Skeletal muscle satellite cell (primary cell): ENCODE measurements around the gene DDT.
"Not testable (repeated sequence)": the region's sequence is repeated elsewhere in the genome, so short reads cannot be mapped to it uniquely, and the experiment has no call there.

ENCODE experiments used
- H3K27me3 ChIP-seq: 2 replicates; pipeline ENCODE4 v1.7.0; 2013; ENCODE audit warnings: low read length; ENCODE audit not compliant: control insufficient read depth, insufficient read depth
- H3K36me3 ChIP-seq: 2 replicates; pipeline ENCODE4 v1.7.0; 2013; ENCODE audit warnings: mild to moderate bottlenecking, control low read depth, low read length; ENCODE audit not compliant: insufficient read depth
- H3K4me1 ChIP-seq: 2 replicates; pipeline ENCODE4 v1.7.0; 2013; ENCODE audit warnings: low read length; ENCODE audit not compliant: control insufficient read depth, insufficient read depth
- H3K4me2 ChIP-seq: 2 replicates; pipeline ENCODE4 v1.7.0; 2013; ENCODE audit warnings: mild to moderate bottlenecking, low read length
- H3K4me3 ChIP-seq: 2 replicates; pipeline ENCODE4 v1.7.0; 2013; ENCODE audit warnings: low read length
- H3K9ac ChIP-seq: 2 replicates; pipeline ENCODE4 v1.7.0; 2013; ENCODE audit warnings: mild to moderate bottlenecking, low read depth, low read length, moderate library complexity
- H3K9me3 ChIP-seq: replicated peaks from 2 replicates; pipeline ENCODE4 v1.7.0; 2013; ENCODE audit warnings: mild to moderate bottlenecking, control low read depth, low read length

The DDT gene

GRCh38 chr22:23986538-23987178 lies 12.4 kb upstream of the DDT start:
- H3K36me3 ChIP-seq, H3K4me3 ChIP-seq, H3K9ac ChIP-seq, H3K9me3 ChIP-seq, H3K27me3 ChIP-seq, H3K4me1 ChIP-seq, H3K4me2 ChIP-seq: not testable (repeated sequence)

GRCh38 chr22:23986089-23986488 lies 11.8 kb upstream of the DDT start:
- not testable (repeated sequence) for H3K9ac ChIP-seq, H3K4me2 ChIP-seq, H3K27me3 ChIP-seq, H3K4me3 ChIP-seq, H3K9me3 ChIP-seq, H3K36me3 ChIP-seq, H3K4me1 ChIP-seq

DNA sequence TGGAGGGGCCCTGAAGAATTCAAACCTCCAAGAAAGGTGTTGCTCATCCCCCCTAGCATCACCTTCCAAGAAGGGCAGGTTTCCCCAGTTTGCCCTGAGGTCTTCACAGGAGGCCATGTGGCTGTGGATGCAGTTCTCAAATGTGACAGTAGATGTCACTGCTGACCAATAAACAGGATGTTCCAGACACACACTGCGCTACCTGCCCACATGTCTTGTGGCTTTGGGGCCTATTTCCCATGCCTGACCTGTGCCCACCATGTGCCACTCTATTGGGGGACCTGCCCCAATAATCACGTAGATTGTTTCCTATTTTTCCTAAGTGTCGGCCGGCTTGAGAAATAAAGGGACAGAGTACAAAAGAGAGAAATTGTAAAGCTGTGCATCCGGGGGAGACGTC lies 10.2 kb upstream of the DDT start:
- no peaks in the 10 kb centered on the region for H3K36me3 ChIP-seq
- no peak overlapping the region for H3K4me2 ChIP-seq
- H3K27me3 ChIP-seq, result no peaks in the 10 kb centered on the region
- no peak overlapping the region for H3K9ac ChIP-seq
- H3K4me3 ChIP-seq, result no peak overlapping the region
- H3K4me1 ChIP-seq, result no peaks in the 10 kb centered on the region
- no peaks in the 10 kb centered on the region for H3K9me3 ChIP-seq

DNA sequence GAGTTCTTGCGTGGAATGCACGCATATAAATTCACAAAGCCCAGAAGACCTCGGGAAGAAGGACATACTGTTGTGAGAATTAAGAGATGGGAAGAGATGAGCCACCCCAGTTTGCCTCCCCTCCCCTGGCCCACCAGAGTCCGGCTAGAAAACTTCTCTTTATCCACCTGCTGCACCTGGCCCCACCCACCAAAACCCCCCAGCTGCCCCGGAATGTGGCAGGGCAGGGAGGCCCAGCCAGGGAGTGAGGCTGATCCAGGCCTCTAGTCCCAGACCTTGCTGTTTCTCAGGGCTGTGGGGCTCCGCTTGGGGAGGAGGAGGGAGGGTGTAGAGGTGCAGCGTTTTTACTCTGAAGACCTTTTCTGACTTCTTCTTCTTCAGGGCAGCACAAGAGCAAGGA lies 6.3 kb upstream of the DDT start:
- H3K9me3 ChIP-seq, H3K9ac ChIP-seq, H3K36me3 ChIP-seq, H3K27me3 ChIP-seq, H3K4me1 ChIP-seq: not testable (repeated sequence)
- peak overlapping the region; percentile 44 for H3K4me2 ChIP-seq
- peak overlapping the region; percentile 30 for H3K4me3 ChIP-seq

DNA sequence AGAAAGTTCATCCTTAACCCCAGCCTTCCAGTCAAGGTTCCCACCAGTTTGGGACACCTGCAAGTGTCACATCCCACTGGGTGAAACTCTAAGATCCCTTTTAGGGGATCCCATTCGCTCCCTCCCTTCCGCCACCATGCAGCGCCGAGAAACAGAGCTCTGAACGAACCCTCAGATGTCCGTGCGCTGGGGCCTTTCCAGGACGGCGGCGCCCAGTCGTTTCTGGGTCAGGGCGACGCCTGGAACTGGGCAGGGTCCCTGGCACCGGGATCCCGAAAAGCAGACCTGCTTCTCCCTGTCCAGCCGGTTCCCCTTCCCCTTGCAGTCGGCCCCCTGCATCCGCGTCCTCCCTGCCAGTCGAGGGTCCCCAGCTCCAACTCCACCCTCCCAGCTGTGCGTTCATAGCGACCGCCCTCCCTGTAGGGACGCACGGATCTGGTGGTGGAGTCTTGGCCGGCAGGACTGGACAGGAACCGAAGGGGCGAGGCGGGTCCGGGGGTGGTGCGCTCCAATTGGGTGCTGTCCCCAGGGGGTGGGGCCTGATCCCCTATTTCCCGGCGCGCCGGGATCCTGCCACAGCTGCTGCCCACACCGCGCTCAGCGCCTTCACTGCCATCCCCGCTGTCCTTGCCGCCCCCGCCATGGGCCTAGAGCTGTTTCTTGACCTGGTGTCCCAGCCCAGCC lies 5.5 kb upstream of the DDT start, which contains the start of gene GSTT2:
TSS of gene GSTT2 (plus strand) at position 578 of the 684 bp plus-strand sequence.
- Histone ChIP-seq H3K4me3 (peak within 1 kb of the TSS; percentile 30), H3K4me2 (peak within 1 kb of the TSS; percentile 44)
- not testable (repeated sequence) for H3K4me1 ChIP-seq

GRCh38 chr22:23977304-23977703 lies 3.1 kb upstream of the DDT start:
- not testable (repeated sequence) for H3K4me2 ChIP-seq, H3K4me1 ChIP-seq, H3K27me3 ChIP-seq, H3K4me3 ChIP-seq, H3K9me3 ChIP-seq, H3K36me3 ChIP-seq, H3K9ac ChIP-seq

More for the DNA sequence above, 5.5 kb upstream of the DDT start, which contains the start of gene GSTT2:
- H3K9ac ChIP-seq, H3K27me3 ChIP-seq, H3K36me3 ChIP-seq, H3K9me3 ChIP-seq: not testable (repeated sequence)

DNA sequence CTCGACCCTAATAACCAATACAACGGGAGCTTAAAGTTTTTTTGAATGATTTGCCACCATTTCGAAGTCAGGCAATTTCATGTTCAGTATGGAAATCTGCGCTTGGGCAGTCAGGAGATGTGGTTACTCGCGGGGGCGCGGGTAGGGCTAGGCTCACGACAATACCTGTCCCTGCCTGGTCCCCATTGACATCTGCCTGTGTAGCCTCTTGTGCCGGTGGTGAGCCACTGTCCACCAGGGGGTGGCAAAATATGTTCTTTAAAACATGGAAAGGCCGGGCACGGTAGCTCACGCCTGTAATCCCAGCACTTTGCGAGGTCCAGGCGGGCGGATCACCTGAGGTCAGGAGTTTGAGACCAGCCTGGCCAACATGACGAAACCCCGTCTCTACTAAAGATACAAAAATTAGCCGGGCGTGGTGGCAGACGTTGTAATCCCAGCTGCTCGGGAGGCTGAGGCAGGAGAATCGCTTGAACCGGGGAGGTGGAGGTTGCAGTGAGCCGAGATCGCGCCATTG lies 653 bp upstream of the DDT start:
- H3K4me2 ChIP-seq, H3K27me3 ChIP-seq, H3K4me1 ChIP-seq, H3K9me3 ChIP-seq, H3K9ac ChIP-seq, H3K4me3 ChIP-seq: not testable (repeated sequence)
- H3K36me3 ChIP-seq, result peaks cover 19% of the 10 kb centered on the region

DNA sequence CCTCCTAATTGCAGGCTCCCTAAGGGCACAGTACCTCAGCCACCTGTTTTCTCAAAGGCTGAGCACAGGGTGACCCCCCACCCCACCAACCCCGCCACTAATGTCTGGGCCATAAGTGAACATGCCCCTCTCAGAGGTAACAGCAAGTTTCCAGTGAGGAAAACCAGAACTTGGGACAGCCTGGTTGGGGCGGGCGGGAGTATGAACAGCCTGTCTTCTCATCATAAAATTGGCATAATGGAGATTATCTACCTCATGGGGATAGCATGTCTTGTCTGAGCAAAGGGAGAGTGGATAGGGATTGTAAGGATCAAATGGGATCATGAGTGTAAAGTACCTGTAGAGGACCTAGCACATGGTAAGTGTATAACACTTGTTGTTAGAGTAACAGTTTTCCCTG lies 2.3 kb downstream of the DDT start:
- H3K27me3 ChIP-seq, H3K9me3 ChIP-seq, H3K4me1 ChIP-seq, H3K4me3 ChIP-seq, H3K9ac ChIP-seq, H3K4me2 ChIP-seq: not testable (repeated sequence)
- peaks cover 23% of the 10 kb centered on the region for H3K36me3 ChIP-seq

- Histone ChIP-seq H3K9me3 (no peaks in the 10 kb centered on the region), H3K4me3 (no peak overlapping the region), H3K36me3 (peaks cover 23% of the 10 kb centered on the region), H3K4me2 (no peak overlapping the region), H3K27me3 (no peaks in the 10 kb centered on the region), H3K4me1 (no peaks in the 10 kb centered on the region), H3K9ac (no peak overlapping the region)
These were observed 3.3 kb downstream of the DDT start for GRCh38 chr22:23970816-23971486.

- H3K4me3 ChIP-seq, result no peak overlapping the region
- H3K9me3 ChIP-seq, result no peaks in the 10 kb centered on the region
- no peaks in the 10 kb centered on the region for H3K27me3 ChIP-seq
- H3K4me1 ChIP-seq, result no peaks in the 10 kb centered on the region
- no peak overlapping the region for H3K9ac ChIP-seq
- H3K36me3 ChIP-seq, result peaks cover 23% of the 10 kb centered on the region
- H3K4me2 ChIP-seq, result no peak overlapping the region
These were observed 4.0 kb downstream of the DDT start for GRCh38 chr22:23970201-23970641.

GRCh38 chr22:23969071-23969470 lies 5.2 kb downstream of the DDT start:
- H3K27me3 ChIP-seq, result no peaks in the 10 kb centered on the region
- no peak overlapping the region for H3K4me2 ChIP-seq
- H3K4me1 ChIP-seq, result no peaks in the 10 kb centered on the region
- no peak overlapping the region for H3K9ac ChIP-seq
- H3K36me3 ChIP-seq, result peaks cover 23% of the 10 kb centered on the region
- no peaks in the 10 kb centered on the region for H3K9me3 ChIP-seq
- H3K4me3 ChIP-seq, result no peak overlapping the region
